ENCODE data around the gene RAB1A. TPM values are rescaled to one million over a fixed set of nuclear protein-coding genes. Genes with fewer than 3 reads are reported as not detected.
"Not testable (repeated sequence)": the region's sequence is repeated elsewhere in the genome, so short reads cannot be mapped to it uniquely, and the experiment has no call there.

The RAB1A gene
- total and polyA plus RNA-seq, 9 of the 15 experiments (the other 6 are each of a cell fraction or from before 2014, with no cell fraction given), result 43.8 to 163 (median 67.7) TPM

GRCh38 chr2:65132930-65133329, 3.0 kb upstream of the RAB1A start:
- in situ Hi-C loops (cut with MboI); ATAC-seq; H3K27me3 ChIP-seq (ENCODE audit: control insufficient read depth in 2 of 2, insufficient read depth in 2 of 2, low read length in 2 of 2); BruUV-seq (replicated peaks); FAIRE-seq; H2AFZ ChIP-seq (ENCODE audit: low read depth, low read length); H3K4me2 ChIP-seq (ENCODE audit: insufficient read depth, low read length); H3K4me3 ChIP-seq; H3K9me1 ChIP-seq (ENCODE audit: control insufficient read depth, insufficient read depth, low read length); H3K36me3 ChIP-seq (ENCODE audit: control insufficient read depth, insufficient read depth, low read length); H3K9ac ChIP-seq (ENCODE audit: insufficient read depth in 1 of 2, low read depth in 2 of 2, low read length in 2 of 2); H3K27ac ChIP-seq (ENCODE audit: extremely low read depth, low read depth, low read length); intact Hi-C loops (cut with micrococcal nuclease); H3K9me3 ChIP-seq (replicated peaks; ENCODE audit: control insufficient read depth, insufficient read depth, low read depth, low read length); DNase-seq (ENCODE audit: extremely low read depth in 1 of 4, low spot score in 3 of 4); CTCF ChIA-PET (ENCODE audit: low intra/inter-chr PET ratio): not testable (repeated sequence)
- POLR2A ChIA-PET, result interaction anchor here (0.6 to 1.3 kb wide), 3 partner anchors 11 to 1250 kb away, joined by 3 to 4 read pairs (median 3); no protein-coding TSS in a partner anchor
- 81% methylated on average over 13 of the region's 15 CpGs for WGBS (ENCODE audit: insufficient coverage, low coverage, missing lambda C conversion rate)
- TF ChIP-seq TFAP4 (CRISPR knock-in tag; IDR thresholded peaks at IDR 0.05; ENCODE audit: borderline replicate concordance) (peak; percentile 23; the same call in 1 of the 2 replicates), ZBTB33 (CRISPR knock-in tag; IDR thresholded peaks at IDR 0.05) (peak; percentile 55; the same call in 1 of the 2 replicates)
- Histone ChIP-seq H3K79me2 (ENCODE audit: control insufficient read depth, insufficient read depth, low read length) (peaks cover 21% of the 10 kb centered on the region), H3K4me1 (replicated peaks in 1 of 2; ENCODE audit: control insufficient read depth in 2 of 2, insufficient read depth in 2 of 2, low read length in 2 of 2) (peaks cover 15 to 30% of the 10 kb centered on the region in 2 experiments; a peak in 4 of 5 replicates), H4K20me1 (replicated peaks; ENCODE audit: control insufficient read depth, insufficient read depth, low read length) (peaks cover 10% of the 10 kb centered on the region)

Measured in K562 (cell line).